Ectodermal cell (in vitro differentiated cells): Measurements from ENCODE around the gene PGAP3.

Experiments
- H3K27ac ChIP-seq: 2 replicates; pipeline ENCODE4 v1.7.0; 2013; ENCODE audit warnings: mild to moderate bottlenecking, low read depth, low read length; ENCODE audit not compliant: insufficient read depth, poor library complexity, severe bottlenecking
- H3K27me3 ChIP-seq: 2 replicates; pipeline ENCODE4 v1.7.0; 2013; ENCODE audit warnings: mild to moderate bottlenecking, low read length; ENCODE audit not compliant: insufficient read depth, control insufficient read depth, poor library complexity, severe bottlenecking
- H3K36me3 ChIP-seq: one replicate; pipeline ENCODE4 v1.7.0; 2013; ENCODE audit warnings: low read length; ENCODE audit not compliant: control insufficient read depth, insufficient read depth
- H3K4me1 ChIP-seq: one replicate; pipeline ENCODE4 v1.7.0; 2013; ENCODE audit warnings: low read length; ENCODE audit not compliant: control insufficient read depth, insufficient read depth
- H3K4me3 ChIP-seq: 2 replicates; pipeline ENCODE4 v1.7.0; 2013; ENCODE audit warnings: low read depth, low read length, control low read depth; ENCODE audit not compliant: insufficient read depth
- H3K9me3 ChIP-seq: 2 replicates; pipeline ENCODE4 v1.7.0; 2013; ENCODE audit warnings: mild to moderate bottlenecking, low read length, moderate library complexity; ENCODE audit not compliant: control insufficient read depth
- WGBS, 2 experiments: methylation state at CpG; one replicate each; pipeline ENCODE4 v1.1.7; 2013; ENCODE audit warnings: missing lambda C conversion rate in 2 of 2; 5-methylcytosine and 5-hydroxymethylcytosine counted together

PGAP3 gene

DNA sequence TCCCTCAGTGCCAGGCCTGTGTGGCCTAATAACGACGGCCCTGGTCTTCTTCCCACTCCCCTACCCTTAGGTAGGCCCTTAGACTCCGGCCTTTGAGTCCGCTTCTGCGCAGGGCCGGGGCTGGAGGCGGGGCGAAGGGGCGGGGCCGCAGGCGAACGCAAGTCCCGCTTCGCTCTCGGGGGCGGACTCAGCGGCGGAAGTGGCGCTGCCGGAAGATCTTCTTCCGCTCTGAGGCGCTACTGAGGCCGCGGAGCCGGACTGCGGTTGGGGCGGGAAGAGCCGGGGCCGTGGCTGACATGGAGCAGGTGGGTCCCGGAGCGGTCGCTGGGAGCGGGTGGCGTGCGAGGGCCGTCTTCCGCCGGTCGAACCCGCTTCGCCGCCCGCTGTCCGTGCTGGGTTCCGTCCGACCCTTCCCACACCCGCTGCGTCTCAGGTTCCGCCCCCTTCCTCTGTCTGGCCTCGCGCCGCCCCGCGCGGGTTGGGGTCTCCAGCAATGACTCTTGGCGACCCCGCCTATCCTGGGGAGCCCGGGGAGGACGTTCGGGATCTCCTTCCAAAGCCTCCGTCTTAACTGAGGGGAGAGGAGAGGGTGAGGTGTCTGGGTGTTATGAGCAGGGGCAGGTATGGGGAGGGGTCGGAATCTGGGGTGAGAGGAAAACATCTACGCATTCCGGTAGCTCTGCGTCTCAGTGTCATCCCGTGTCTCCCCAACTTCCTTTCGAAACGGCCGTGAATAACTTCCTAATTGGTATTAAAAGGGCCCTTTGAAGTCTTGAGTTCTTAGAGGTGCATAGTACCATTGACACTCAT is 50.7 kb downstream of the PGAP3 start, which contains the start of gene STARD3:
Gene STARD3, plus strand, starts transcription at position 218 of the 810 bp plus-strand sequence. CDS start 16,388 bp downstream, outside the sequence.
- 0 to 1% methylated on average over 68 of the region's 69 CpGs for WGBS, 2 experiments
- Histone ChIP-seq H3K4me1 (peaks cover 35% of the 10 kb centered on the region), H3K9me3 (no peaks in the 10 kb centered on the region), H3K27me3 (no peaks in the 10 kb centered on the region), H3K4me3 (peak within 1 kb of the TSS; percentile 69), H3K36me3 (no peaks in the 10 kb centered on the region), H3K27ac (no peak within 1 kb of the TSS)

GRCh38 chr17:39636587-39636926 is 51.3 kb downstream of the PGAP3 start:
- Histone ChIP-seq H3K4me1 (peaks cover 35% of the 10 kb centered on the region), H3K9me3 (no peaks in the 10 kb centered on the region), H3K27me3 (no peaks in the 10 kb centered on the region), H3K27ac (no peak overlapping the region), H3K36me3 (no peaks in the 10 kb centered on the region), H3K4me3 (peak overlapping the region; percentile 69)
- 45 to 51% methylated on average over 6 of the region's 6 CpGs for WGBS, 2 experiments

DNA sequence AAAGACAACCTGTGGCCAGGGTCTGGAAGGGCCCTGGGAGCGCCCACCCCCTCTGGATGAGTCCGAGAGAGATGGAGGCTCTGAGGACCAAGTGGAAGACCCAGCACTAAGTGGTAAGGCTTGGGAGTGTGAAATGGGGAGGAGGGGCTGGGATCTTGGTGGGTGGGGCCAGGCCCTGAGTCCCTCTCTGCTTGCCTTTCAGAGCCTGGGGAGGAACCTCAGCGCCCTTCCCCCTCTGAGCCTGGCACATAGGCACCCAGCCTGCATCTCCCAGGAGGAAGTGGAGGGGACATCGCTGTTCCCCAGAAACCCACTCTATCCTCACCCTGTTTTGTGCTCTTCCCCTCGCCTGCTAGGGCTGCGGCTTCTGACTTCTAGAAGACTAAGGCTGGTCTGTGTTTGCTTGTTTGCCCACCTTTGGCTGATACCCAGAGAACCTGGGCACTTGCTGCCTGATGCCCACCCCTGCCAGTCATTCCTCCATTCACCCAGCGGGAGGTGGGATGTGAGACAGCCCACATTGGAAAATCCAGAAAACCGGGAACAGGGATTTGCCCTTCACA is 52.2 kb downstream of the PGAP3 start:
- 85 to 88% methylated on average over 8 of the region's 8 CpGs for WGBS, 2 experiments
- Histone ChIP-seq H3K4me1 (peaks cover 35% of the 10 kb centered on the region), H3K27ac (no peak overlapping the region), H3K4me3 (no peak overlapping the region), H3K36me3 (no peaks in the 10 kb centered on the region), H3K9me3 (no peaks in the 10 kb centered on the region), H3K27me3 (no peaks in the 10 kb centered on the region)

DNA sequence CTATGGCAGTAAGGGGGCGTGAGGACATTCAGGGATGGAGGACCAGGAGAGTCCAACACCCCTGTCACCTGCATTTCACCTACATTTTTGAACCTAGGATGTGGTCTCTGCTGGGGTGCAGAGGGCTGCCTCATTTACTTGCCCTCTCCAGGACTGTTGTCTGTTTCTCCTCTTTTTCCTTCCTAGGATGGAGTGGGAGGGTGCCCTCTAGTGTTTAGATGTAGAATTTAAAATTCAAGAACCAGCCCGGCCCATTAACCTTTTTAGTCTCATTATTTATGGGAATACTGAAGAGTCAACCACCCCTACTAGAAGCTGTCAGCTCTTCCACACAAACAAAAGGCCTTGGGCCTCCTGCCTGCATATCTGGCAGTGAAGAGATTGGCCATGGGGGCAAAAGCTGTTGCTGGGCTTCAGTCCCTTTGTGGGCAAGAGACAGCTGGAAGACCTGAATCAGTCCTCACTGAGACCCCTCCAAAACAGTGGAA is 53.4 kb downstream of the PGAP3 start:
- Histone ChIP-seq H3K9me3 (no peaks in the 10 kb centered on the region), H3K36me3 (no peaks in the 10 kb centered on the region), H3K4me1 (peaks cover 28% of the 10 kb centered on the region), H3K27ac (no peak overlapping the region), H3K4me3 (no peak overlapping the region), H3K27me3 (no peaks in the 10 kb centered on the region)
- 41 to 46% methylated on average over 2 of the region's 2 CpGs for WGBS, 2 experiments

- Histone ChIP-seq H3K27ac (no peak overlapping the region), H3K4me3 (no peak overlapping the region), H3K9me3 (no peaks in the 10 kb centered on the region), H3K27me3 (peaks cover 3% of the 10 kb centered on the region), H3K36me3 (no peaks in the 10 kb centered on the region), H3K4me1 (peaks cover 32% of the 10 kb centered on the region)
- WGBS, 2 experiments = 91 to 92% methylated on average over 8 of the region's 8 CpGs
Measured at GRCh38 chr17:39633570-39634183, 54.2 kb downstream of the PGAP3 start.

GRCh38 chr17:39632153-39632941 is 55.5 kb downstream of the PGAP3 start:
- 72 to 77% methylated on average over 13 of the region's 13 CpGs for WGBS, 2 experiments
- Histone ChIP-seq H3K27me3 (peaks cover 17% of the 10 kb centered on the region), H3K4me3 (no peak overlapping the region)

GRCh38 chr17:39631403-39631802 is 56.5 kb downstream of the PGAP3 start:
- 38 to 43% methylated on average over 6 of the region's 6 CpGs for WGBS, 2 experiments
- Histone ChIP-seq H3K4me3 (no peak overlapping the region), H3K36me3 (no peaks in the 10 kb centered on the region), H3K27me3 (peaks cover 26% of the 10 kb centered on the region), H3K27ac (no peak overlapping the region), H3K9me3 (no peaks in the 10 kb centered on the region), H3K4me1 (peaks cover 34% of the 10 kb centered on the region)

More at GRCh38 chr17:39632153-39632941, 55.5 kb downstream of the PGAP3 start:
- no peaks in the 10 kb centered on the region for H3K9me3 ChIP-seq
- no peak overlapping the region for H3K27ac ChIP-seq
- peaks cover 35% of the 10 kb centered on the region for H3K4me1 ChIP-seq
- no peaks in the 10 kb centered on the region for H3K36me3 ChIP-seq

GRCh38 chr17:39629898-39630297 is 58.0 kb downstream of the PGAP3 start:
- Histone ChIP-seq H3K27me3 (peaks cover 41% of the 10 kb centered on the region), H3K36me3 (no peaks in the 10 kb centered on the region), H3K4me3 (no peak overlapping the region), H3K4me1 (peaks cover 23% of the 10 kb centered on the region), H3K9me3 (no peaks in the 10 kb centered on the region), H3K27ac (no peak overlapping the region)
- 86 to 88% methylated on average over 12 of the region's 12 CpGs for WGBS, 2 experiments

DNA sequence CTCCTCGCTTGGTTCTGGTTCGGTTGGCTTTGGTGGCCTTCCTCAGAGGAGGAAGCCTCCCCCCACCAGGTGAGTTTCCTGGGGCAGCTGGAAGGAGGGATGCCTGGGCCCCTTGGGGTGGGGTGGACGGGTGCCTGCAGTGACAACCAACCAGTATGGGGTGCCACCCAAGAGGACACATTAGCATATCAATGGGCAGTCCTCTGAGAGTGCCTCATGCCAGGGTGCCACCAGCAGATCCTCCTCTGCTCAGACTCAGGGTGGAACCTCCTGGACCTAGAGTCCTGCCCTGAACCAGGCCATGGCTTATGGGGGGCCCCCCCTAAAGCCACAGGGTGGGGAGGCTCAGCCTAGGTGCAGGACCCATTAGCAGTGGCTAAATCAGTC is 58.4 kb downstream of the PGAP3 start:
- Histone ChIP-seq H3K9me3 (no peaks in the 10 kb centered on the region), H3K4me3 (no peak overlapping the region), H3K4me1 (peaks cover 23% of the 10 kb centered on the region), H3K36me3 (no peaks in the 10 kb centered on the region), H3K27me3 (peaks cover 45% of the 10 kb centered on the region), H3K27ac (no peak overlapping the region)
- 48 to 58% methylated on average over 3 of the region's 3 CpGs for WGBS, 2 experiments
